ENCODE results near the gene OPRL1. TPM values are rescaled to one million over a fixed set of nuclear protein-coding genes. Genes with fewer than 3 reads are reported as not detected.
A peak's percentile ranks its signal among the peaks of the same experiment; 100 is the strongest.

Gene OPRL1
- total RNA-seq, 1 experiment from 2014 or later, result 0.59 TPM

GRCh38 chr20:64062596-64063388, 17.1 kb upstream of the OPRL1 start, which contains the start of gene TCEA2:
Gene TCEA2, plus strand, starts transcription at chr20:64063198. Its CDS starts 115 bp downstream, at chr20:64063313.
- Histone ChIP-seq H3K36me3 (ENCODE audit: control insufficient read depth, insufficient read depth, low read length) (no peaks in the 10 kb centered on the region), H3K4me1 (peaks cover 23% of the 10 kb centered on the region), H3K9me3 (no peaks in the 10 kb centered on the region), H3K27me3 (replicated peaks; ENCODE audit: control insufficient read depth, insufficient read depth, low read length) (no peaks in the 10 kb centered on the region), H3K4me3 (ENCODE audit: low read depth, low read length) (peak within 1 kb of the TSS; percentile 74)
- no TSS peak for BruUV-seq (replicated peaks)
- Mint-ChIP-seq H3K4me1 (ENCODE audit: low read depth, unreplicated experiment) (peaks cover 28% of the 10 kb centered on the region), H3K9me3 (ENCODE audit: unreplicated experiment) (no peaks in the 10 kb centered on the region), H3K36me3 (ENCODE audit: insufficient read depth, unreplicated experiment) (no peaks in the 10 kb centered on the region), H3K27me3 (ENCODE audit: insufficient read depth, unreplicated experiment) (no peaks in the 10 kb centered on the region), H3K27ac (ENCODE audit: unreplicated experiment) (peak within 1 kb of the TSS; percentile 16), H3K4me3 (ENCODE audit: unreplicated experiment) (peak within 1 kb of the TSS; percentile 81)
- intact Hi-C loops (cut with micrococcal nuclease; ENCODE audit: unreplicated experiment), result loop anchor here (1.0 to 10.0 kb wide), 5 partner anchors 13 to 168 kb away; partner anchors contain the start of genes DNAJC5, PRPF6, RGS19 and SOX18
- ChIA-PET CTCF (interaction anchor here (0.6 to 6.2 kb wide), 18 partner anchors 8 to 525 kb away, joined by 3 to 101 read pairs (median 5); partner anchors contain the start of genes C20orf204, LKAAEAR1, OPRL1 and PRPF6), POLR2A (interaction anchor here (0.5 to 1.9 kb wide), 19 partner anchors 9 to 1697 kb away, joined by 3 to 11 read pairs (median 4); partner anchors contain the start of genes OPRL1, PPDPF, RGS19 and SAMD10)
- peak; percentile 99 to 100 for DNase-seq
- TF ChIP-seq CTCF (IDR thresholded peaks at IDR 0.05; ENCODE audit: insufficient read depth in 1 of 2, low read depth in 1 of 2, low read length in 1 of 2, severe bottlenecking in 1 of 2, unreplicated experiment in 1 of 2), result no peak

- peak overlapping the region; percentile 16 for H3K27ac Mint-ChIP-seq (ENCODE audit: unreplicated experiment)
- BruUV-seq (replicated peaks), result TSS peak; percentile 78
- Histone ChIP-seq H3K4me3 (ENCODE audit: low read depth, low read length) (peak overlapping the region; percentile 74), H3K9me3 (no peaks in the 10 kb centered on the region), H3K27me3 (replicated peaks; ENCODE audit: control insufficient read depth, insufficient read depth, low read length) (no peaks in the 10 kb centered on the region), H3K36me3 (ENCODE audit: control insufficient read depth, insufficient read depth, low read length) (no peaks in the 10 kb centered on the region), H3K4me1 (peaks cover 15% of the 10 kb centered on the region)
- DNase-seq, result peak in 1 of 2 experiments; percentile 59
- ChIA-PET POLR2A (interaction anchor here (0.5 to 1.9 kb wide), 18 partner anchors 9 to 1698 kb away, joined by 3 to 11 read pairs (median 4); partner anchors contain the start of genes OPRL1, PPDPF, RGS19 and SAMD10), CTCF (interaction anchor here (0.6 to 6.2 kb wide), 18 partner anchors 7 to 526 kb away, joined by 3 to 101 read pairs (median 6); partner anchors contain the start of genes C20orf204, LKAAEAR1, OPRL1 and PRPF6)
- H3K27me3 Mint-ChIP-seq (ENCODE audit: insufficient read depth, unreplicated experiment), result no peaks in the 10 kb centered on the region
- intact Hi-C loops (cut with micrococcal nuclease; ENCODE audit: unreplicated experiment), result loop anchor here (1.0 to 10.0 kb wide), 5 partner anchors 14 to 169 kb away; partner anchors contain the start of genes DNAJC5, PRPF6, RGS19 and SOX18
- peaks cover 21% of the 10 kb centered on the region for H3K4me1 Mint-ChIP-seq (ENCODE audit: low read depth, unreplicated experiment)
- H3K36me3 Mint-ChIP-seq (ENCODE audit: insufficient read depth, unreplicated experiment), result no peaks in the 10 kb centered on the region
- no peaks in the 10 kb centered on the region for H3K9me3 Mint-ChIP-seq (ENCODE audit: unreplicated experiment)
- H3K4me3 Mint-ChIP-seq (ENCODE audit: unreplicated experiment), result peak overlapping the region; percentile 81
- no peak for TF ChIP-seq CTCF (IDR thresholded peaks at IDR 0.05; ENCODE audit: insufficient read depth in 1 of 2, low read depth in 1 of 2, low read length in 1 of 2, severe bottlenecking in 1 of 2, unreplicated experiment in 1 of 2)
Observed at GRCh38 chr20:64063389-64064144, 16.3 kb upstream of the OPRL1 start.

All from Caco-2 (cell line).